HG03575 (cell line): ENCODE measurements around the gene DNAJC25.
"Not testable (repeated sequence)": the region's sequence is repeated elsewhere in the genome, so short reads cannot be mapped to it uniquely, and the experiment has no call there.

Source experiments
- ATAC-seq: cut with Tn5 transposase; IDR thresholded peaks from one replicate; pipeline ENCODE4 v1.9.1; 2021; ENCODE audit not compliant: unreplicated experiment, insufficient number of reproducible peaks, low FRiP score; ENCODE audit errors: extremely low read depth

Gene DNAJC25

GRCh38 chr9:111661150-111661801 lies 30.1 kb downstream of the DNAJC25 start, which contains the start of gene GNG10:
GNG10 (plus strand) TSS chr9:111661605; CDS start chr9:111661635, 30 bp downstream.
- no peak for ATAC-seq

- no peak for ATAC-seq
Observed at GRCh38 chr9:111661802-111662521, 30.8 kb downstream of the DNAJC25 start.

- no peak for ATAC-seq
Observed at GRCh38 chr9:111662576-111663300, 31.6 kb downstream of the DNAJC25 start.

- ATAC-seq: no peak
Observed at GRCh38 chr9:111663301-111663823, 32.2 kb downstream of the DNAJC25 start.

GRCh38 chr9:111668026-111668573 lies 37.0 kb downstream of the DNAJC25 start:
- no peak for ATAC-seq

- not testable (repeated sequence) for ATAC-seq
Observed at GRCh38 chr9:111668601-111669000, 37.5 kb downstream of the DNAJC25 start.

- ATAC-seq: no peak
Observed at GRCh38 chr9:111674319-111674718, 43.2 kb downstream of the DNAJC25 start.

GRCh38 chr9:111676116-111676515 lies 45.0 kb downstream of the DNAJC25 start:
- no peak for ATAC-seq

GRCh38 chr9:111678293-111678692 lies 47.2 kb downstream of the DNAJC25 start:
- ATAC-seq: no peak

GRCh38 chr9:111679199-111679598 lies 48.1 kb downstream of the DNAJC25 start:
- no peak for ATAC-seq

- ATAC-seq: no peak
Observed at GRCh38 chr9:111683392-111683791, 52.3 kb downstream of the DNAJC25 start.

GRCh38 chr9:111691672-111692329 lies 60.7 kb downstream of the DNAJC25 start:
- no peak for ATAC-seq

- no peak for ATAC-seq
Observed at GRCh38 chr9:111696796-111697195, 65.7 kb downstream of the DNAJC25 start.

- ATAC-seq: no peak
Observed at GRCh38 chr9:111700776-111701175, 69.6 kb downstream of the DNAJC25 start.
